GM12878 (cell line): ENCODE measurements around the gene AMZ2. TPM values are rescaled to one million over a fixed set of nuclear protein-coding genes. Genes with fewer than 3 reads are reported as not detected.

ENCODE experiments used
- CHD1 ChIP-seq: IDR thresholded peaks from 2 replicates; pipeline ENCODE4 v1.6.1; 2012; ENCODE audit warnings: low read depth, low read length, improper control_type of control experiment
- CTCF ChIP-seq, 3 experiments: IDR thresholded peaks in 2 of 3; conservative IDR thresholded peaks in 1 of 3; 2 replicates each; pipeline ENCODE4 v1.5.1; 2011; ENCODE audit warnings: low read depth in 3 of 3, low read length in 3 of 3, mild to moderate bottlenecking in 3 of 3, control low read depth in 2 of 3, moderate library complexity in 2 of 3, inconsistent platforms in 1 of 3, mixed read lengths in 1 of 3; ENCODE audit not compliant: control insufficient read depth in 2 of 3, insufficient read depth in 1 of 3; ENCODE audit errors: extremely low read depth in 1 of 3
- IKZF2 ChIP-seq, 2 experiments: fragments of 450-650 bp; IDR thresholded peaks; 2 replicates each; pipeline ENCODE4 v1.6.1; 2017; ENCODE audit warnings: mild to moderate bottlenecking in 2 of 2, moderate library complexity in 2 of 2
- MLLT1 ChIP-seq: fragments of 450-650 bp; IDR thresholded peaks from 2 replicates; pipeline ENCODE4 v1.6.1; 2016; ENCODE audit warnings: mild to moderate bottlenecking
- NKRF ChIP-seq: fragments of 450-650 bp; conservative IDR thresholded peaks from 2 replicates; pipeline ENCODE4 v1.6.1; 2017; ENCODE audit warnings: mild to moderate bottlenecking, moderate library complexity
- PBX3 ChIP-seq: IDR thresholded peaks from 2 replicates; pipeline ENCODE4 v1.6.1; 2011; ENCODE audit warnings: mild to moderate bottlenecking, low read depth, low read length, moderate library complexity; ENCODE audit not compliant: insufficient replicate concordance
- POLR2A ChIP-seq: IDR thresholded peaks from 2 replicates; pipeline ENCODE4 v1.6.1; 2011; ENCODE audit warnings: low read depth, mild to moderate bottlenecking, low read length
- POLR2AphosphoS2 ChIP-seq: IDR thresholded peaks from 2 replicates; pipeline ENCODE4 v1.6.1; 2011; ENCODE audit warnings: low read depth, mild to moderate bottlenecking, low read length, improper control_type of control experiment, moderate library complexity
- RB1 ChIP-seq: fragments of 450-650 bp; formaldehyde crosslinking; IDR thresholded peaks from 2 replicates; pipeline ENCODE4 v1.6.1; 2017; ENCODE audit warnings: mild to moderate bottlenecking, borderline replicate concordance
- RELA ChIP-seq: fragments of 450-650 bp; IDR thresholded peaks from 2 replicates; pipeline ENCODE4 v1.8.0; 2014; ENCODE audit warnings: borderline replicate concordance; ENCODE audit not compliant: partially characterized antibody
- STAT3 ChIP-seq: IDR thresholded peaks from 2 replicates; pipeline ENCODE4 v1.6.1; 2011; ENCODE audit warnings: low read depth, low read length, improper control_type of control experiment
- TCF12 ChIP-seq: IDR thresholded peaks from 2 replicates; pipeline ENCODE4 v1.6.1; 2011; ENCODE audit warnings: low read depth, mild to moderate bottlenecking, low read length
- ZNF24 ChIP-seq: fragments of 450-650 bp; IDR thresholded peaks from 2 replicates; pipeline ENCODE4 v1.6.1; 2017; ENCODE audit warnings: antibody characterized with exemption, mild to moderate bottlenecking
- ZNF687 ChIP-seq: fragments of 450-650 bp; IDR thresholded peaks from 2 replicates; pipeline ENCODE4 v1.6.1; 2017; ENCODE audit warnings: mild to moderate bottlenecking, moderate library complexity
- polyA plus RNA-seq, 11 experiments: library from polyadenylated mRNA; depleted of rRNA in 4 of 11; unstranded in 6 of 11; stranded (reverse) in 5 of 11; fragments of >200 nt; fragmentation: Nextera tagmentation in 4 of 11; fragmentation: Illumina TruSeq in 1 of 11; extraction: Ambion mirVana in 4 of 11; extraction: Trizol in 1 of 11; gene quantifications; 1 replicate in 1 of 11; 2 replicates in 10 of 11; pipeline versions ENCODE4 v1.2.1 to v1.2.3, GENCODE V29; 2011 to 2016; ENCODE audit warnings: inconsistent platforms in 2 of 11, missing spikeins in 2 of 11, low read depth in 1 of 11
- total RNA-seq, 4 experiments: library from RNA; depleted of rRNA in 3 of 4; stranded (reverse); fragments of >200 nt in 3 of 4; fragmentation: Illumina TruSeq in 1 of 4; extraction: Trizol in 1 of 4; gene quantifications; 2 replicates each; pipeline versions ENCODE4 v1.2.1 to v1.2.3, GENCODE V29; 2013 to 2021

AMZ2 gene
- total and polyA plus RNA-seq, 10 of the 15 experiments (the other 5 are each of a cell fraction or from before 2014, with no cell fraction given), result 79.1 to 189 (median 126) TPM

GRCh38 chr17:68290268-68290954 is 42.6 kb downstream of the AMZ2 start (continued):
- TF ChIP-seq CHD1 (peak; percentile 66; the same call in 1 of the 2 replicates), RELA (peak; percentile 37), STAT3 (no peak), POLR2AphosphoS2 (no peak), ZNF24 (no peak), PBX3 (peak; percentile 41), CTCF (IDR thresholded peaks at IDR 0.05 in 2 of 3, conservative IDR thresholded peaks at IDR 0.05 in 1 of 3; ENCODE audit: control insufficient read depth in 2 of 3, extremely low read depth in 1 of 3, insufficient read depth in 1 of 3, low read depth in 3 of 3, low read length in 3 of 3) (0 out of 6 replicates have a peak, but pooled peaks of 1 of the 3 experiments have one; percentile 4), NKRF (peak; percentile 55; the same call in 1 of the 2 replicates), TCF12 (peak; percentile 52; the same call in 1 of the 2 replicates), ZNF687 (0 out of 2 replicates have a peak, but pooled peaks have one; percentile 13), MLLT1 (0 out of 2 replicates have a peak, but pooled peaks have one; percentile 21), IKZF2 (IDR thresholded peaks at IDR 0.05) (peak in 1 of 2 experiments; percentile 28; a peak in 1 of 4 replicates), RB1 (peak; percentile 69; the same call in 1 of the 2 replicates), POLR2A (peak; percentile 81)
